Caco-2 (cell line): ENCODE data around the gene SPECC1L. TPM values are rescaled to one million over a fixed set of nuclear protein-coding genes. Genes with fewer than 3 reads are reported as not detected.
A peak's percentile ranks its signal among the peaks of the same experiment; 100 is the strongest.

Experiments used
- BruUV-seq: library from RNA; stranded (reverse); fragments of 400-500 nt; replicated peaks from 2 replicates; lab custom pipeline; 2021; lab: Mats Ljungman, UMichigan
- CTCF ChIA-PET: fragments of 300-600 bp; sonication (Branson Sonifier 250); formaldehyde crosslinking; loops from one replicate; lab custom pipeline; 2022; ENCODE audit warnings: antibody characterized with exemption; lab: Charles Lee
- POLR2A ChIA-PET: fragments of 300-600 bp; sonication (Branson Sonifier 250); formaldehyde crosslinking; loops from one replicate; lab custom pipeline; 2022; ENCODE audit warnings: antibody characterized with exemption; lab: Charles Lee
- DNase-seq, 2 experiments: peaks; one replicate each; pipeline versions ENCODE4 v3.0.0 to v3.0.0-alpha.2; 2020 to 2022
- H3K27me3 ChIP-seq: replicated peaks from 2 replicates; pipeline ENCODE4 v1.6.0; 2011; ENCODE audit warnings: low read length; ENCODE audit not compliant: control insufficient read depth, insufficient read depth
- H3K36me3 ChIP-seq: 2 replicates; pipeline ENCODE4 v1.5.1; 2011; ENCODE audit warnings: low read length; ENCODE audit not compliant: control insufficient read depth, insufficient read depth
- H3K4me1 ChIP-seq: fragments of 250-450 bp; sonication (Bioruptor Pico); 2 replicates; pipeline ENCODE4 v1.5.1; 2020; ENCODE audit warnings: mild to moderate bottlenecking
- H3K4me3 ChIP-seq: 2 replicates; pipeline ENCODE4 v1.5.1; 2011; ENCODE audit warnings: low read depth, mild to moderate bottlenecking, control low read depth, low read length
- H3K9me3 ChIP-seq: fragments of 250-450 bp; sonication (Bioruptor Pico); 2 replicates; pipeline ENCODE4 v1.5.1; 2020; ENCODE audit warnings: mild to moderate bottlenecking, moderate library complexity
- H3K27ac Mint-ChIP-seq: one replicate; pipeline ENCODE4 v1.8.0; 2022; ENCODE audit warnings: mixed read lengths; ENCODE audit not compliant: unreplicated experiment
- H3K27me3 Mint-ChIP-seq: one replicate; pipeline ENCODE4 v1.8.0; 2022; ENCODE audit warnings: mixed read lengths; ENCODE audit not compliant: insufficient read depth, unreplicated experiment
- H3K36me3 Mint-ChIP-seq: one replicate; pipeline ENCODE4 v1.8.0; 2022; ENCODE audit warnings: mild to moderate bottlenecking, mixed read lengths; ENCODE audit not compliant: insufficient read depth, unreplicated experiment
- H3K4me1 Mint-ChIP-seq: one replicate; pipeline ENCODE4 v1.8.0; 2022; ENCODE audit warnings: low read depth, mixed read lengths; ENCODE audit not compliant: unreplicated experiment
- H3K4me3 Mint-ChIP-seq: one replicate; pipeline ENCODE4 v1.8.0; 2022; ENCODE audit warnings: mild to moderate bottlenecking, moderate library complexity, mixed read lengths; ENCODE audit not compliant: unreplicated experiment
- H3K9me3 Mint-ChIP-seq: one replicate; pipeline ENCODE4 v1.8.0; 2022; ENCODE audit warnings: mixed read lengths; ENCODE audit not compliant: unreplicated experiment
- CTCF ChIP-seq, 2 experiments: fragments of 200-600 bp in 1 of 2; IDR thresholded peaks; 1 replicate in 1 of 2; 2 replicates in 1 of 2; pipeline versions ENCODE4 v1.5.1 to v1.8.0; 2011 to 2022; ENCODE audit warnings: antibody characterized with exemption in 1 of 2, control low read depth in 1 of 2, inconsistent platforms in 1 of 2, low read depth in 1 of 2, low read length in 1 of 2, mild to moderate bottlenecking in 1 of 2, moderate library complexity in 1 of 2; ENCODE audit not compliant: insufficient read depth in 1 of 2, severe bottlenecking in 1 of 2, unreplicated experiment in 1 of 2
- intact Hi-C: fragments of 100-400 bp; cut with micrococcal nuclease; formaldehyde crosslinking; loops from one replicate; pipeline ENCODE4 v1.10.0; 2022; ENCODE audit not compliant: unreplicated experiment
- total RNA-seq: library from RNA; stranded (reverse); gene quantifications from 2 replicates; pipeline ENCODE4 v1.2.3, GENCODE V29; 2022

SPECC1L gene
- total RNA-seq, 1 experiment from 2014 or later, result 72.8 TPM

- Mint-ChIP-seq H3K27ac (peak overlapping the region; percentile 66), H3K36me3 (peaks cover 46% of the 10 kb centered on the region), H3K4me3 (no peak overlapping the region), H3K27me3 (no peaks in the 10 kb centered on the region), H3K4me1 (no peaks in the 10 kb centered on the region), H3K9me3 (no peaks in the 10 kb centered on the region)
- H3K27me3 ChIP-seq, result no peaks in the 10 kb centered on the region
- POLR2A ChIA-PET, result no interaction called here
- no peaks in the 10 kb centered on the region for H3K4me1 ChIP-seq
- H3K9me3 ChIP-seq, result no peaks in the 10 kb centered on the region
- no peak overlapping the region for H3K4me3 ChIP-seq
- H3K36me3 ChIP-seq, result 0 out of 2 replicates have a peak, but pooled peaks cover 1% of the 10 kb centered on the region
- intact Hi-C loops, result no loop called here
- no TSS peak for BruUV-seq
- no peak for TF ChIP-seq CTCF (IDR thresholded peaks at IDR 0.05; ENCODE audit: insufficient read depth in 1 of 2, low read depth in 1 of 2, low read length in 1 of 2, severe bottlenecking in 1 of 2, unreplicated experiment in 1 of 2)
- DNase-seq, result no peak
- CTCF ChIA-PET, result no interaction called here
These were observed 141.6 kb downstream of the SPECC1L start for GRCh38 chr22:24412274-24412673.

GRCh38 chr22:24413271-24413670 is 142.6 kb downstream of the SPECC1L start:
- Histone ChIP-seq H3K36me3 (peaks cover 1% of the 10 kb centered on the region; the same call in 1 of the 2 replicates), H3K9me3 (no peaks in the 10 kb centered on the region), H3K4me1 (no peaks in the 10 kb centered on the region), H3K4me3 (no peak overlapping the region), H3K27me3 (no peaks in the 10 kb centered on the region)
- H3K4me1 Mint-ChIP-seq, result no peaks in the 10 kb centered on the region
- no peak for DNase-seq
- no peak overlapping the region for H3K27ac Mint-ChIP-seq
- peaks cover 45% of the 10 kb centered on the region for H3K36me3 Mint-ChIP-seq
- CTCF ChIA-PET, result no interaction called here
- POLR2A ChIA-PET, result no interaction called here
- no peak overlapping the region for H3K4me3 Mint-ChIP-seq
- H3K9me3 Mint-ChIP-seq, result no peaks in the 10 kb centered on the region
- no TSS peak for BruUV-seq
- intact Hi-C loops, result no loop called here
- no peaks in the 10 kb centered on the region for H3K27me3 Mint-ChIP-seq
- TF ChIP-seq CTCF (IDR thresholded peaks at IDR 0.05; ENCODE audit: insufficient read depth in 1 of 2, low read depth in 1 of 2, low read length in 1 of 2, severe bottlenecking in 1 of 2, unreplicated experiment in 1 of 2), result no peak

GRCh38 chr22:24413736-24414385 is 143.2 kb downstream of the SPECC1L start:
- Mint-ChIP-seq H3K4me3 (no peak overlapping the region), H3K27ac (no peak overlapping the region), H3K9me3 (no peaks in the 10 kb centered on the region), H3K36me3 (peaks cover 45% of the 10 kb centered on the region), H3K4me1 (no peaks in the 10 kb centered on the region), H3K27me3 (no peaks in the 10 kb centered on the region)
- BruUV-seq, result no TSS peak
- no peak for DNase-seq
- intact Hi-C loops, result no loop called here
- TF ChIP-seq CTCF (IDR thresholded peaks at IDR 0.05; ENCODE audit: insufficient read depth in 1 of 2, low read depth in 1 of 2, low read length in 1 of 2, severe bottlenecking in 1 of 2, unreplicated experiment in 1 of 2), result no peak
- H3K27me3 ChIP-seq, result no peaks in the 10 kb centered on the region
- CTCF ChIA-PET, result no interaction called here
- peaks cover 1% of the 10 kb centered on the region; the same call in 1 of the 2 replicates for H3K36me3 ChIP-seq
- H3K4me1 ChIP-seq, result no peaks in the 10 kb centered on the region
- no peaks in the 10 kb centered on the region for H3K9me3 ChIP-seq
- H3K4me3 ChIP-seq, result no peak overlapping the region
- POLR2A ChIA-PET, result no interaction called here
